ENCODE data around the gene PLA2G4A.

PLA2G4A gene

DNA sequence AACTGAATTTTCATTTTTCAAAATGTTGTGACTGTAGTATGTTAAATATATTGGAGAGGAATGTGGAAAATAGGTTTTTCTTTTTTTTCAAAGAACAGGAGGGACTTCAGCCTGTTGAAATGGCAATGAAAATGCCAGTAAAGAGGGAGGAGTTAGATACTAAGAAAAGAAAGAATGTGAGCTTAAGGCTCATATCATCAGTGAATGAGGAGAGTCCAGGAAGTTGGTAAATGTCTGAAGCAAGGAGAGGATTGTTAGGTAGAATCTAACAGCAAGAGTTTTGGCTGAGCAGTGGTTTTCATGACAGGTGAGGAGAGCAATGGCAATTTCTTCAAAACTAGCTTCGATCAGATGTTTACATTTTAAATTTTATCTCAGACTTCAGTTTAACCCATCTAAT lies 43.0 kb downstream of the PLA2G4A start:
- no peak overlapping the region for H3K4me3 ChIP-seq (ENCODE audit: low read length)
- no peak for TF ChIP-seq CTCF (conservative IDR thresholded peaks at IDR 0.05; ENCODE audit: low read length)
- no peak for DNase-seq (ENCODE audit: low read depth)

- H3K4me3 ChIP-seq (ENCODE audit: low read length), result no peak overlapping the region
- no peak for TF ChIP-seq CTCF (conservative IDR thresholded peaks at IDR 0.05; ENCODE audit: low read length)
- no peak for DNase-seq (ENCODE audit: low read depth)
Observed at GRCh38 chr1:186872291-186872690, 43.5 kb downstream of the PLA2G4A start.

DNA sequence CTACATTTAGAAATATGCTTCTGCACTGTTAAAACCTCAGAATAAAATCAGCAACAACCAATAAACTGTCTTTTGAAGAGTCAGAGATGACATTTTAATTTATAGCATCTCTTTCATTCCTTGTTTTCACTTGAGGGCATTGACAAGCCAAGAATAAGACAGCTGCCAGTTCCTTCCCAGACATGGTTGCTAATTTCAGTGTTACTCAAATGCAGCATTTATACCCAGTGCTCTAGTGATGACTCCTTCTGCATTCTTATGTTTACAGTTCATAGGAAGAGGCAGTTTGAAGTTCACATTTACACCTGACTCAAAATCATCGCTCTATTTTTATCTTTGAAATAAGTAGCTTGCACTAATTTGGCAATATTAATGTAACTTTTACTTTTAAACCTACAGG lies 44.9 kb downstream of the PLA2G4A start:
- no peak for DNase-seq (ENCODE audit: low read depth)
- no peak for TF ChIP-seq CTCF (conservative IDR thresholded peaks at IDR 0.05; ENCODE audit: low read length)
- H3K4me3 ChIP-seq (ENCODE audit: low read length), result no peak overlapping the region

DNA sequence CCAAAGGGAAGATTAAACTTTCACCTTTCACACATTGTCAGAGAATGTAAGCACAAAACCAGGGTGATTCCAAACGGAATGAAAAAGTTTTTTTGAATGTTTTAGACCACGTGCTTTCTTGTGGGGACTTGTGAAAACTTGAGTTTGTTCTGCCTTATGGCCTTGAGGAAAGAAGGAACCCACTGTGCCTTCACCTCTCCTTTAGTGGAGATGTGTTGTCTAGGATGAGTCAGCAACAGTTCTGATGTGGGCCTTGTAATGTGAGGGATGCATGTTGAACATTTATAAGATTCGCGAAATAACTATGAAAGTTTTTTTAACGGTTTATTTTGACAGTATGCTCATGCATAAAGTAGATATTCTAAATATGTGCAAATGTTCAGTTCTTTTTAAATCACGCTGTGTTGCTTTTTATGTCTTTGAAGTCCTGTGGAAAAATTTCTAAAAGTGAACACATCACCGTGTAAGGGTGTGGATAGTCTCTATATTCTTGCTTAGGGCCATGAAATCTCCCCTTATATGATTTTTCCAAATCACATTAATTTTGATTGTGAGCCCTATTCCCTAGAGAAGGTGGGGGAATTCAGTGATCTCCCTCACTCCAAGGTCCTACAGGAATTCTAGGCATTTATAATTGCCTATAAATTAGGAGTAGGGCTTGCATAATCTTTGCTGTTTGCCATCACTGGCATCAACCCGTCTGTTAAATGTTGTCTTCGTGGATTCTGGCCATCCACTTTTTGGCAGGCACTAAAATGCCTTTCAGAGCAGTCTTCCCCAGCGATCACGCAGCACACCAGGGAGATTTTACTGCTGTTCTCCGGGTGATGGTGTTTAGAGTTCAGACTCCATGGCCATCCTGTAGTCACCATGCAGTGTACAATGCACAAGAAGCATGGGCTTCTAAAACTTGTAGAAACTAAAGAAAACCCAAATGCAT lies 47.4 kb downstream of the PLA2G4A start:
- no peak for TF ChIP-seq CTCF (conservative IDR thresholded peaks at IDR 0.05; ENCODE audit: low read length)
- peak; percentile 32 for DNase-seq (ENCODE audit: low read depth)
- no peak overlapping the region for H3K4me3 ChIP-seq (ENCODE audit: low read length)

DNA sequence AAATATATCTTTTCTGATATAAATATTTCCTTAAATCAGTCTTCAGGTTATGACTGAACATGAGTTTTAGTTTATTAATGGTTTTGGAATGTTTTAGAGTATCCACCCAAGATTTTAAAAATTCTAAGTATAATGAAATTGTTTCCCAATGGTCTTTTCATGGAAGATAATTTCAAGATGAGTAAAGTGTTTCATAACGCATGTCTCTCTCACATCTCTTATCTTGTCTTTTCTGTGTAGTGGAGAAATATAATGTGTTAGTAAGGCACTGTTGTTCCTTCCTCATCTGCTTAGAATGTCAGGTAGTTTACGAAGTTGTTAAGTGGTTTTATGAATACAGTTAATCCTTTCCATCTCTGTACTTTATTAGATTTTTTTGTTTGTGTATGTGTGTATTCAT lies 49.6 kb downstream of the PLA2G4A start:
- no peak for DNase-seq (ENCODE audit: low read depth)
- H3K4me3 ChIP-seq (ENCODE audit: low read length), result no peak overlapping the region
- TF ChIP-seq CTCF (conservative IDR thresholded peaks at IDR 0.05; ENCODE audit: low read length), result no peak

DNA sequence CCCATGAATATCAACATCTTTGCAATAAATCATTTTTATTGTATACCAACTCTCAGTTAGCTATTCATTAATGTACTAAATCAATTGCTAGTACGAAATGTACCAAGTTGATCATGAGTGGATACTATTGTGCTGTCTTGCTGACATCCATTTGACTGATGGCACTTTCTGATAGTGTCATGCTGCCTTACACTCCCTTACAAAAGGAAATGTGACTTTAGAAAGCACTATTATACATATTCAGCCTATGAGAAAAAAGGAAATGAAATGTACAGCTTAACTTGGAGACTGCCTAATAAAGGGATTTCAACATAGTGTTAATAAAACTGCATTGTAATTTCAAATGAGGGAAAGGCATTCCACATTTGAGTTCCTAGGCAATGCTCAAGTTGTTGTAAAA lies 52.2 kb downstream of the PLA2G4A start:
- no peak for DNase-seq (ENCODE audit: low read depth)
- no peak for TF ChIP-seq CTCF (conservative IDR thresholded peaks at IDR 0.05; ENCODE audit: low read length)
- H3K4me3 ChIP-seq (ENCODE audit: low read length), result no peak overlapping the region

Data from AG10803 (cell line).